Measurements from ENCODE around the gene DACH1.
"Not testable (repeated sequence)": the region's sequence is repeated elsewhere in the genome, so short reads cannot be mapped to it uniquely, and the experiment has no call there.

Gene DACH1

DNA sequence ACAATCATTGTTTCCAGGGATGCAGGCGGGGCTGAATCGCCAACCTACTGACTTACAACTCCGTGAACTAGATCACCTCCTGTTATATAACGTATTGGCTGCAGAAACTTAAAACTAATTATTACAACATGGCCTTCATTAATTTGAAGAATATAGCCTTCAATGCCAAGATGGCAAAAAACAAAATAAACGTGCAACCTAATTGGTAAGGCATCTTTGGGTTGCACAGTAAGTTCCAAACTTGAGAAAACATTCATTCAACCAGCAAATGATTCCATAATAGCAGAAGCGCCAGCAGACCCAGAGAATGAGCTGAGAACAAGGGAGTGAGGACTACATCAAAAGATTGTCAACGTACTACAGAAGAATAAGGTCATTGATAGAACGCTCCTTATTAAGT is 39.8 kb downstream of the DACH1 start:
- no peak for DNase-seq

DNA sequence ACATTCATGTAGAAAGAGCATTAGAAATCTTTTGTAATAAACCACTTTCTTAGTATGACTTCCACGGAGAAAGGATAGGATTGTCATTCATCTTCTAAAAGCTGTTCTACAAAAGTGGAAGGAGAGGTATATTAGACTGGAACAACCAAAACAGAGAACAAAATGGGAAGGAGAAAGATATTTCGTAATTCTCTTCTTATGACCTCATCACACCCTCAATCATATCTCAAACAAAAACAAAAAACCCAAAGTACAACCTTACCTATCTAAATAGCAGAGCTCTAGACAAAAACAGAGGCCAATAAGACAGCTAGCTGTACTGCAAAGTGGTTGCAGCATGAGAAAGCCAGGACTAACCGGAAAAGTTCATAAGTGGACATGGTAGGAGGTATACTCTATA is 46.3 kb downstream of the DACH1 start:
- no peak for DNase-seq

DNA sequence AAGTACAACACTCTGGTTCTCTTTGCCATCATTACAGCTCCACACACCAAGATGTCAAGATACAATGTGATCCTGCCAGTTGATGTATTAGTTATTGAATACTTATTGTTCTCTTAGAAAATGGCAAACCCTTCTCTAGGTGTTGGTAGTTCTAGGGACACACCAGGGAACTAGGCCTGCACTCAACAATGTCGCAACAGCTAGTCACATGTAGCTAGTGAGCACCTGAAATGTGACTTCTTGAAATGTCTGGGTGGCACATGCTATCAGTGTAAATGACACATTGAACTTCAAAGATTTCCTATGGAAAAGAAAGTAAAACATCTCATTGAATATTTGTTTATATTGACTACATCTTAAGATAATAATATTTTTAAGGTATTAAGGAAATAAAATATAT is 49.7 kb downstream of the DACH1 start:
- DNase-seq: no peak

DNA sequence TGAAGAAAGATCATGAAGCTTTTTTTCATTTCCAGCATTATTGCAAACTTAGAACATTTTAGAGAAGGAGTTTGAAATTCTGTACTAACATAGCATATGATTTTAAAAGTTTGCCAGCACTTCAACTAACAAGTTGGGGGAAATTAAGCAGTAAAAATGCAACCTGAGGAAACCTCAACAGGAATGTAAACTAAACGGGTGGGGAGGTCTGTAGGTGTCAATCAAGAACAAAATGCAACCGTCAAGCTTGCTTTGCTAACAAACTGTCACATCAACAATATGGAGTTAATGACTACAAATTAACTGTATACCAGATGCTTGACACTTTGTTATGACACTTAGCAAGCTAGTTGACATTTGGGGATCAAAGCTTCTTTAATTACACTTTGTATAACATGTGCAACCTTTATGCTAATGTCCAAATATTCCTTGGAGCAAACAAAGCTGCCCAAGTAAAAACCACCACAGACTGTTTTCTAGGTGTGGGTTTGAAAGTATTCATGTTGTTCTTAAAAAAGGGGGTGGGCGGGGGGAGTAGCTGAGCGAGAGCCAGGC is 52.1 kb downstream of the DACH1 start:
- no peak for DNase-seq

DNA sequence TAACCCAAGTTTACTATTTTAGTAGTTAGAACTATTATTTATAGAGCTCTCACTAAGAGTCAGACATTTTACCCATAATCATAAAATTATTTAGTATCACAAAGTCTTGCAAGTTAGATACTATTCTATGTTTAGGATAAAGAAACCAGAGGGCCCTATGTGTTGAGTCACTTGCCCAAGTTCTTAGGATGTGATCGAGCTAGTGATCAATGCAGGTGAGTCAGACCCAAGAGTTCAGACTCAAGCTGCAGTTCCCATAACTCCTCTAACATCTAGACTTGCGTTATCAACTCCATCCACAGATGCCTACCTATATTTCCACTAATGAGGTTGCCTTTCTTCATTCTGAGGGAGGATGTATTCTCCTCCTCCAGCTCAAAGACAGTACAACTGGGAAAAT is 53.8 kb downstream of the DACH1 start:
- DNase-seq: no peak

DNA sequence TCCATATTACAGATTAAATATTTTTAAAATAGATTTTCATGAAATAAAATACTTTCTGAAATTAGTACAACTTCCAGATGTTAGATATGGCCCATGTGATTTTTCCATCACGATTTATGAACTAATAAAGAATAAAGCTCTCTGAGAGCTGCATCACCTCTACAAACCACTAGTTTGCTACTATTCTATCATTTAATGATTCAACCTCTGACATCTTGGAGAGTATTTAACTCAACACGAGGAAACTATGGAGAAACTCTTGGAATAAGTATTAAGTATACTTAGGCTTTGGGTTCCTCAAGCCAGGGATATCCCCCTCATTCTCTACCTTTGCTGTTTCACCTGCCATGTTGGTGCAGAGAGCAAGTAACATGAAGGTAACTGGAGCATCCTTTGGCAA is 55.7 kb downstream of the DACH1 start:
- no peak for DNase-seq

DNA sequence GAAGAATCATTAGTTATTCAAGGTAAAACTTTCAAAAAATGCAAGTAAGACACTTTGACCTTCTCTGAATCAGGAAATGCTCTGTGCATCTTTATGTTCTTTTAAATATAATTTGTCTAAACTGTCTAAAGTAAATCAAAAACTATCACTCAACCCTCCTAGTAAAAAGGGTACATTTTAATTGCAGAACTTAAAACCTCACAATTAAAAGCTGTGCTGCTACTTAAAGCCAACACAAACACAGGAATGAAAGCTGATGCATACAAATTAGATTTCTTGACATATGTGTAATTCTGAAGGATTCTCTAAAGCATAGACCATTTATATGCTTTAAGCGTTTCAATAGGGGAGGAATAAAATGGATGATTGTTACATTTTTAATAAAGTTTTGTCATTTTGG is 58.3 kb downstream of the DACH1 start:
- no peak for DNase-seq

DNA sequence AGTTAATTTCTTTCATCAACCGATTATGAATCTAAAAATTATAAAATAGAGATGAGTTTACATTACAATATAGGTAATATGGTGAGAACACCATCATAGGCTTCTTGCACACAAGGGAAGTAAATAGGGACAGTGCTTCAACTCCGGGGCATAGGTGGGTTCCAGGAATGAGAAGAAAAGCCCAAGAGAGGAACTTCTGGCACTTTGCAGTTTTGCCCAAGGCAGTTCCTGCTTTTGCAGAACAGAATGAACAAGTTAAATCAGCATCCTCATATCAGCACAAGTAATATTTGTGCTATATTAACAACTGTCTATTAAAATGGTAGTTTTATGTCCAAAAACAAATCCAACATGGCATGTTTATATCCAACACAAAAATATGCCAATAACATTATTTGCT is 60.1 kb downstream of the DACH1 start:
- no peak for DNase-seq

DNA sequence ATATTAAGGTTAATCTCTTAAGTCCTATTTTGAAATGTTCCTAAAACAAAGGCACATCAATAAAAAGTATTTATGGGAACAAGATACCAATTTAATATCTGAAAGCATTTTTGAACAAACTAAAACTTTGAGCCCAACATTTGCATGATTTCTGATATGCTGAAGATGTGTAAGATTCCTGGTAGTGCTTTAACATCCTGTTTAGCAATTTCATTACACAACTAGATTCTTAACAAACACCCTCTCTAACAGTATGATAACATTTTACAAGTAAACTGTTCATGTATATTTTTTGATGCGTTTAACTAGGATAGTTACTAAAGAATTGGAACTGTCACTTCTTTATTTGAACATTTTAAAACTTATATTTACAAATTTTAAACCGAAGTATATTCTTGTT is 63.9 kb downstream of the DACH1 start:
- no peak for DNase-seq

DNA sequence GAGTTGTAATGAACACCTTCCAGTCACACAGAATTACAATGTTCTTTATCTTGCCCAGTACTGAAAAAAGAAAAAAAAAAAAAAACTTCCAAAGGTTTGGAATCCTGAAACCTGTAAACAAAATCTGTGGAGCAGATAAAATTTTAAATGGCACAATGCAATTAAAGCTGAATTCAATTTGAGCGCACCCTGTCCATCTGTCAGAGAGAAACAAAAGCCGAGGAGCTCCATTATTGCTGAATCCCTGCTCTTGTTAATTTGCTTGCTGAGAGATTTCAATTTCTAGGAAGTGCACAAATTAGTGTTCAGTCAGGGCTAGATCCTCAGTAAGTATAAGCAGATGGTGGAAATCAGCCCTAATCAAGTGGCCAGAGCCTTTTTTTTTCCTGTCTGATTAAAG is 65.2 kb downstream of the DACH1 start:
- no peak for DNase-seq

DNA sequence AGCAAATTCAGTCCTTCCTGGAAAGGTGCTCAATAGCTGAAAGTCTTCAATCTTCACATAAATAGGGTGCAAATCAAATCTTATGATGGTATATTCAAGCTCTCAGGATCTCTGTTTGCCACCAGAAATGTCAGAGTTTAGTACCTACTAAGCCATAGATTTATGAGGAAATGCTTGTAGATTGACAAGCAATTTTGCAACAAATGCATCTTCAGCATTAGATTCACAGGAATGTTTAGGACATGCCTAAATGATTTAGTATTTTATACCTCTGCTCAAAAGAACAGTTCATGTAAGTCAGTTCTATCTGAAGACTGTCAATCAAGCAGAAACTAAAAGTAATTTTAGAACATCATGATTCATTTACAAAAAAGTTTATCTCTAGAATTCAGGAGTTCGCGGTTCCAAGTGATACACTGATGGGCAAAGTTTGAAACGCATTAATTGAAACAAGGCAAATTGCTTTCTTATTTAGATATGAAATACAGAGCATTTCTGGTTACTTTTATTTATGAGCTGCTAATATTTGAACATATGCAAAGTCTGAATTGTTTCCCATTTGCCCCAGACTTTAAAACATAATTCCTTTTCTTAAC is 65.7 kb downstream of the DACH1 start:
- DNase-seq: no peak

DNA sequence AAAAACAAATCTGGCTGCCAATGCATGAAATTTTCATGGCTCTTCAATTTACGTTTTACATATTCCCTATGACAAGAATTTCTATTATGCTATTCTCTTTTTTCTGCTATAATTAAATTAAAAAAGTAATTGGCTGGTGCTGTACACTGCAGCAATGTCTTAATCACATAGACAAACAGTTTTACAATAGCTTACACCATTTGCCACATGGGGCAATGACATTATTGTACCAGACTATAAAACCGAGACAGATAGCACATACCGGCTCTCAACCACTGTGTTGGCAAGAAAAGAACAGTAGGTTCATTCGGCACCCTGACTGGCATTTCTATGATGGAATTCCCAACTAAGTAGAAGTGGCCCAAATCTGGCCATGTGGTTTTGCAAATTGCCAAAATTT is 67.7 kb downstream of the DACH1 start:
- no peak for DNase-seq

DNA sequence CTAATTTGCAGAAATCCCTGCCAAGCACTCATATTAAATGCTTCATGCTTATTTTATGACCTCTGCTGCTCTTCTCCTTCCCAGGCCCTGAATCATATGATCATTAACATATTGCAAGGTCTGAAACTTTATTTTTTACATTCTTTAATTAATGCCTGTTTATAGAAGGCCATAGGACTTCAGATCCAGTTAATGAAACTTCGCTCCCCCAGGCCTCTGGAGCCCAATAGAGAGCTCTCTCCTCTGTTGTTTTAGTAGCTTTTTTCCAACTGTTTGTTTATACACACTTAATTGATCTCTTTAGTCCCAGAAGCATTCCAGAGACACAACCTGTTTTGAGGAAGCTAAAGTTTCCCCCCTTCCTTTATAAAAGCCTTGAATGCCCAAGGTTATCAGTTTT is 68.3 kb downstream of the DACH1 start:
- DNase-seq: no peak

DNA sequence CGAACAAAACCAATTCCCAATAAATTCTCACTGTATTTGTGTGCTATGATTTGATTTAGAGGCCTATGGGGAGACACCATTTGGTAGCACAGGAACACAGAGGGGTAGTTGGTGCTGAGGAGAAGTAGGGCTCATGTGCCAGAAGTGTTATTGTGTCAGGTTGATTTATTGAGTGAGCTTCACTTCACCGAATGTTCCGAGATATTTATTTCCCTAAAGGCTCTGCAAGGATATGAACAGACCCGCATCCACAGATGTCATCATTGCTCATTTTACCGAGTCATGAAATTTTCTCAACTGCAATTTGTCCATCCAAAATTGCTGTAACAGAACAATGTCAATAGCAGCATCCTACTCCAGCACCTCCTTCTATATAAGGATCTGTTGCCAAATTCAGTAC is 69.5 kb downstream of the DACH1 start:
- DNase-seq: no peak

DNA sequence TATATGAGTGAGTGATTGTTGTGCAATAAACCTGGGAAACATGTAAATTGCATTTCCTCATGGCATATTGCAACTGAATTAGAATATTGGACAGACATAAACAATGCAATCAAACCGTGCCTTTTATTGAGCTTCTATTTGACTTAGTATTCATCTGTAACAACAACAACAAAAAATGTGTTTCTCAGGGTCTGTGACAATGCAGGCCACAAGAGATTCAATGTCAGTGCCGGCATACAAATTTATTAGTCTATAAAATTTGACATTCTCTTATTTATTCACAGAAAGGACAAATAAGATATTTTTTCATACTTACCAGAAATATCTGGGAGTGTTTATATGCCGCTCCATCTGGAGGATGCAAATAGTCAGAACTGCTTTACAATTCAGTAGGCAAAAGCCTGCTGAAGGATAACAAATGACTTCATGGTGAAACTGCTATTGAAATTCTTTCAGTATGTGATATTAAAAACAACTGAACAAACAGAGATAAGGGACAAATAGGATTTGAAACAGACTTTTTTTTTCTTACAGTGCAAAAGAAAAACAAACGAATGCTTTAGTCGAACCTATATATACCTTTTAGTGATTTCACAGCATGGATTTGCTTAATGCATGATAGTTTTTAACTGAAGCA is 77.2 kb downstream of the DACH1 start:
- DNase-seq: no peak

DNA sequence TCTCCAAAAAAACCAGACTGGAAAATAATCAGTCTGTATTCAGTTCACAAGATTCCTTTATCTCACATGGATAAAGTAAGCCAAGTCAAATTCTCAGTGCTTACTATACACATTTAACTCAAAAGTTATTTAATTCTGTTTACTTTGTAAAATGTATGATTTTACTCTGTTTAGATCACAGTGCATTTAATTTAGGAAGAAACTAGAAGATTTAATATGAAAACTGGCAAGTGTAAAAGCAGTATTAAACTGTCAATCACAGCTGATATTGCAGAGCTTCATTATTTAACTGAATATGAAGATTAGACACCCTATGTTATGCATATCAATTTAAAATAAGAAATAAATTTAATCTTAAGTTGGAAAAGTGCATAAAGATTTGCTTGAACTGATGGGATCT is 78.0 kb downstream of the DACH1 start:
- no peak for DNase-seq

DNA sequence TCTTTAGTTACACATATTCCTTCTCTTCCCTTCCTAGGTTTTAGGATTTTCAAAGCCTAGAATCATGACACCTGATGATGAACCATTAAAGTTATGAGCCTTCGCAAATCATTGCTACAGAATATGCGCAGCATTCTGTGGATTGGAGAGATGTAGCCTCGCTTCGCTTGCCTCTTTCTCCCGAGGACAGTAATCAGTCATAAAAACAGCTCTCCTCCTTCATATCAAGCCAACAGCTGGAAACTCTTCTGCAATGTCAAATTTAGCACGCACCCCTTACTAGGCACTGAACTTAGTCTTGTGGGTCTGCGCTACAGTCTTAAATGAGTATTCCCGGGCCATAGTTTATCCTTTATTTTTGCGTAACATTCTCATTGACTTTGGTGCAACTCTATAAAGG is 79.6 kb downstream of the DACH1 start:
- DNase-seq: no peak

DNA sequence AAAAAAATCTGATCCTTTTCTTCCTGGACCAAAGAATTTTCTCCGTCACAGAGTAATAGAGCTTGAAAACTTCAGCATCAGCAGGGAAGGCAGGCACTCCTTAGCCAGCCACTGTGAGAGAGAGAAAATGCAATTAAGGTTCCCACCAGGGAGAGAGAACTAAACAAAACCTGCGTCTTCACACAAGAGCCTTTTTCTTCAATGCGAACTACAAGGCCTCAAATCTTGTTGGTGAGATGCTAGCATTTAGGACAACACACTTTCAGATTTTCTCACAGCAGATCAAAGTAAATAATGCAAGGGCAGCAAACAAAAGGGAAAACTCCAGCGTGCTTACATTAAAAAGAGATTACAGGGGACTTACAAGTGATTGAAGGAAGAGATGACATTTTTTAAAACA is 80.1 kb downstream of the DACH1 start:
- DNase-seq: no peak

DNA sequence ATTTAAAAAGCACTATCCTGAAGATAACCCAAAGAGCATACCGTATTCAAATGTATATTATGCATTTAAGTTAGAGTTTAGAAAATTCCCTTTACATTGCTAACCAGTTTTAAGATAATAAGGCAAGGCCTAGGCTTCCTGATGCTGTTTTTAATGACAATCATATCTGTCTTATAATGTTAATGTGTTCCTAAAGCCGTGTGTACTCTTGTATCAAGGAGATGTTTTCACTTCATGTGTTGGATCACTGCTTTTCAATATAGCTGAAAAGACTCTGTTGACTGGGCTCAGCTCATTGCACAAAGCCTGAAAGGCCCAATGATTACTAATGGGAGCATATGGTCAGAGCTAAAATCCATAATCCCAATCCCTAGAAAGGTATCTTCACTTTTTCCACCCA is 81.6 kb downstream of the DACH1 start:
- DNase-seq: no peak

DNA sequence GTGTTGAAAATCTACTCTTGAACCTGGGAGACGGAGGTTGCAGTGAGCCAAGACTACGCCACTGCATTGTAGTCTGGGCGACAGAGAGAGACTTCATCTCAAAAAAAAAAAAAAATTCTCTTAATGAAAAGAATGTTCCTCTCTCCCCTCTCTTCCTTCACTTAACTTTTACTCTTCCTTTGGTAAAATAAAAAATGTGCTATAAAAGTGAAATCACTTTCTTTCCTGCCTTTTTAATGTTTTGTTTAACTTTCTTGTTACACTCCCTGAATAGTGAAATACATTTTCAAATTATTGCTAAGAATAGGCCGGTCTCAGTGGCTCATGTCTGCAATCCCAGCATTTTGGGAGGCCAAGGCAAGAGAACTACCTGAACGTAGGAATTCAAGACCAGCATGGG is 86.5 kb downstream of the DACH1 start:
- DNase-seq: no peak

DNA sequence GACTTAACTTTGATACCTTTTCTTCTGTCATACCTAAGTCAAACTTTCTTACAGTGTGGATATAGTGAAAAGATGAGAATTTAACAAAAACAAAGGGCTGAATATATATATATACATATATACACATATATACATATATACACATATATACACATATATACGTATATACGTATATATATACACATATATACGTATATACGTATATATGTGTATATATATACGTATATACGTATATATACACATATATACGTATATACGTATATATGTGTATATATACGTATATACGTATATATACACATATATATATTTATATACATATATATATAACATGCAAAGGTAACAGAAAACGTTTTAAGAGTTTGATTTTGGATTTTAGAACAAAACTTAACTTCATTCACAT is 88.0 kb downstream of the DACH1 start:
- not testable (repeated sequence) for DNase-seq

DNA sequence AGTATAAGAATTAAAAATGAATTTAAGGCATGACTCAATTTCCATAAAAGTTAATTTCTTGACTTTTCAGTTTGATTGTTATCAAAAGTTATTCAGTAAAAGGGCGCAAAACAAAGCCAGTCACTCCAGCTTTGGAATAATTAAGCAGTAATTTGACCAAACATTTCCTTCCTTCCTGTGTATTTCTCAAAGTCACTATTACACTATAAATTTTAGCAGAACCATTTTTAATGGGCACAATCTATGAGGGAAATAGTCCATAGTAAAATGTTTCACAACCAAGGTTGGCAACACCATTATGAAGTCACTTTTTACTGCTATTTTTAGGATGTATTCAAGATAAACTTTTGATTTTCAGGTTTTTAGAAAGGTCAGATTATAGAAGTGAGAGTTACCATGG is 91.0 kb downstream of the DACH1 start:
- no peak for DNase-seq

DNA sequence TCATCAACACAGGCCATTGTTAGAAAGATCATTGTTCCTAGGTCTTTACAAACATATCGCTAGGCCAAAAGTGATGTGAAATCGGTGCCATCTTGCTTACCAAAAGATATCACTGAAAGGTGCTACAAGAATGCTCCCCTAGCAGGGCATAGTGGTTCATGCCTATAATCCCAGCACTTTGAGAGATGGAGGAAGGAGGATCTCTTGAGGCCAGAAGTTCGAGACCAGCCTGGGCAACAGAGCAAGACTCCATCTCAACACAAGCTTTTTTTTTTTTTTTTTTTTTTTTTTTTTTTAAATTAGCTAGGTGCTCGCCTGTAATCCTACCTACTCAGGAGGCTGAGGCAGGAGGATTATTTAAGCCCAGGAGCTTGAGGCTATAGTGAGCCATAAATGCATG is 92.1 kb downstream of the DACH1 start:
- DNase-seq: no peak

DNA sequence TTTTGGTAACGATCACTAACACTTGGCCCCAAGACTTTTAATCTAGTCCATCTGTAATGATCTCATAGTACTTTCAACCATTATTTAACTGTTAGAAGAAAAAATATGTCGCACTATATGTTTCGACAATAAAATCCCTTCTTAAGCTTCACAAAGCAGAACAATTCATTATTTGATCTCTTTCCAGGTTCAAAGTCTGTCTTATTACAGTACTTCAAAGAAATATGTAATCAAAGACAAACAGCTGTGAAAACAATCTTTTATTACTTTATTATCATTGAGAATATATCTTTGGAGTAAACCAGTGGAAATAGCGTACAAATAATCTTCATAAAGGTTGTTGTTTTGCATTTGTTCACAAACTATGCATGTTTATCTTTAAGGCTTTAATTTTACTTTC is 93.5 kb downstream of the DACH1 start:
- no peak for DNase-seq

DNA sequence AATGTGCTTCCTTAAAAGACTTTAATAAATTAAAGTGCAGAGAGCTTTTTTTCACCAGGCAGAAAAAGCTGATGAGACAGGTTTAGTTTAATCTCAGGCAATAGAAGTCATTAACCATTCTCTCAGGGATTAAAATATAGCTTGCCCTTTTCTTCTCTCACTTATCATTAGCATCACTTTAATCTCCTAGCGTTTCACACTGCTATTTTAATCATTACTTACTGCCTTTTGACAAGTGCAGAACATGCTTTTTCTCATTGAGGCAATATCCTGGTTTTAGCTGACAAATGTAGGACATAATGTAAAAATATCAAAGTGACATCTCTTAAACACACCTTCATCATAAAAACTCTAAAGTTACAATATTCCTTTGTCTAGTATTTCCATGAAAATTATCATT is 94.6 kb downstream of the DACH1 start:
- DNase-seq: no peak

Data from CD4-positive, alpha-beta T cell treated with Interferon gamma for 1 hour (primary cell).